Prostate gland (tissue), 2 donors: Measurements from ENCODE around the gene QSOX1.

Experiments used
- CTCF ChIP-seq, 4 experiments: fragments of 200-600 bp in 2 of 4; fragments of 450-650 bp in 2 of 4; sonication (generic) in 2 of 4; IDR thresholded peaks; 1 replicate in 3 of 4; 2 replicates in 1 of 4; pipeline ENCODE4 v1.5.1; 2016 to 2019; ENCODE audit warnings: antibody characterized with exemption in 4 of 4, mild to moderate bottlenecking in 2 of 4, moderate library complexity in 2 of 4
- POLR2A ChIP-seq: fragments of 450-650 bp; IDR thresholded peaks from one replicate; pipeline ENCODE4 v1.6.1; 2016; ENCODE audit warnings: antibody characterized with exemption, mild to moderate bottlenecking
- POLR2AphosphoS5 ChIP-seq: sonication (generic); formaldehyde crosslinking; IDR thresholded peaks from one replicate; pipeline ENCODE4 v1.6.1; 2017; ENCODE audit warnings: antibody characterized with exemption

- no peak for TF ChIP-seq CTCF (IDR thresholded peaks at IDR 0.05)
- no peak for TF ChIP-seq POLR2A
- TF ChIP-seq POLR2AphosphoS5 = no peak
These were observed 43.5 kb downstream of the QSOX1 start for GRCh38 chr1:180198196-180198595.
